Measurements from ENCODE around the gene INCA1.

GRCh38 chr17:4947010-4947410 lies 50.3 kb downstream of the INCA1 start:
- TF ChIP-seq ELF1 (IDR thresholded peaks at IDR 0.05) (no peak), TAF1 (IDR thresholded peaks at IDR 0.05; ENCODE audit: borderline replicate concordance, low read depth, low read length) (no peak), POLR2AphosphoS5 (IDR thresholded peaks at IDR 0.05; ENCODE audit: low read depth, low read length) (no peak), CHD2 (IDR thresholded peaks at IDR 0.05; ENCODE audit: low read length, partially characterized antibody) (no peak), MAX (IDR thresholded peaks at IDR 0.05; ENCODE audit: low read depth) (no peak), FOSL2 (IDR thresholded peaks at IDR 0.05; ENCODE audit: borderline replicate concordance, low read depth) (no peak), EZH2phosphoT487 (IDR thresholded peaks at IDR 0.05; ENCODE audit: borderline replicate concordance, low read depth) (no peak), RAD21 (IDR thresholded peaks at IDR 0.05; ENCODE audit: low read length) (no peak), GATA2 (CRISPR knock-in tag; IDR thresholded peaks at IDR 0.05) (no peak), FOXJ3 (CRISPR knock-in tag; IDR thresholded peaks at IDR 0.05) (no peak), RFX5 (IDR thresholded peaks at IDR 0.05; ENCODE audit: low read length) (no peak)
- TF ChIP-seq, protein P1, sequence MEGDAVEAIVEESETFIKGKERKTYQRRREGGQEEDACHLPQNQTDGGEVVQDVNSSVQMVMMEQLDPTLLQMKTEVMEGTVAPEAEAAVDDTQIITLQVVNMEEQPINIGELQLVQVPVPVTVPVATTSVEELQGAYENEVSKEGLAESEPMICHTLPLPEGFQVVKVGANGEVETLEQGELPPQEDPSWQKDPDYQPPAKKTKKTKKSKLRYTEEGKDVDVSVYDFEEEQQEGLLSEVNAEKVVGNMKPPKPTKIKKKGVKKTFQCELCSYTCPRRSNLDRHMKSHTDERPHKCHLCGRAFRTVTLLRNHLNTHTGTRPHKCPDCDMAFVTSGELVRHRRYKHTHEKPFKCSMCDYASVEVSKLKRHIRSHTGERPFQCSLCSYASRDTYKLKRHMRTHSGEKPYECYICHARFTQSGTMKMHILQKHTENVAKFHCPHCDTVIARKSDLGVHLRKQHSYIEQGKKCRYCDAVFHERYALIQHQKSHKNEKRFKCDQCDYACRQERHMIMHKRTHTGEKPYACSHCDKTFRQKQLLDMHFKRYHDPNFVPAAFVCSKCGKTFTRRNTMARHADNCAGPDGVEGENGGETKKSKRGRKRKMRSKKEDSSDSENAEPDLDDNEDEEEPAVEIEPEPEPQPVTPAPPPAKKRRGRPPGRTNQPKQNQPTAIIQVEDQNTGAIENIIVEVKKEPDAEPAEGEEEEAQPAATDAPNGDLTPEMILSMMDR (IDR thresholded peaks at IDR 0.05) = no peak
- TF ChIP-seq, protein P2, sequence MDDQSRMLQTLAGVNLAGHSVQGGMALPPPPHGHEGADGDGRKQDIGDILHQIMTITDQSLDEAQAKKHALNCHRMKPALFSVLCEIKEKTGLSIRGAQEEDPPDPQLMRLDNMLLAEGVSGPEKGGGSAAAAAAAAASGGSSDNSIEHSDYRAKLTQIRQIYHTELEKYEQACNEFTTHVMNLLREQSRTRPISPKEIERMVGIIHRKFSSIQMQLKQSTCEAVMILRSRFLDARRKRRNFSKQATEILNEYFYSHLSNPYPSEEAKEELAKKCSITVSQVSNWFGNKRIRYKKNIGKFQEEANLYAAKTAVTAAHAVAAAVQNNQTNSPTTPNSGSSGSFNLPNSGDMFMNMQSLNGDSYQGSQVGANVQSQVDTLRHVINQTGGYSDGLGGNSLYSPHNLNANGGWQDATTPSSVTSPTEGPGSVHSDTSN (IDR thresholded peaks at IDR 0.05) = no peak
